Lung (tissue), 12 donors: ENCODE measurements around the gene PAF1. TPM values are rescaled to one million over a fixed set of nuclear protein-coding genes. Genes with fewer than 3 reads are reported as not detected.
A peak's percentile ranks its signal among the peaks of the same experiment; 100 is the strongest.

Experiments
- ATAC-seq: fragments of 200-7000 bp; cut with Tn5 transposase; one replicate; pipeline ENCODE4 v1.9.1; 2020; ENCODE audit warnings: moderate number of reproducible peaks; ENCODE audit not compliant: insufficient read depth, low FRiP score
- DNase-seq, 3 donors: peaks; one replicate each; pipeline ENCODE4 v3.0.0-alpha.2; 2013 to 2017
- H3K27ac ChIP-seq, 2 donors: one replicate each; pipeline ENCODE4 v1.5.1; 2013; ENCODE audit warnings: mild to moderate bottlenecking in 2 of 2, moderate library complexity in 2 of 2, control low read depth in 1 of 2, inconsistent platforms in 1 of 2, low read depth in 1 of 2, low read length in 1 of 2
- H3K27me3 ChIP-seq, 3 donors: one replicate each; pipeline ENCODE4 v1.5.1; 2013; ENCODE audit warnings: low read length in 2 of 3; ENCODE audit not compliant: control insufficient read depth in 3 of 3, insufficient read depth in 3 of 3
- H3K36me3 ChIP-seq, 4 donors: one replicate each; pipeline ENCODE4 v1.5.1; 2013; ENCODE audit warnings: low read length in 4 of 4, mild to moderate bottlenecking in 1 of 4, moderate library complexity in 1 of 4; ENCODE audit not compliant: control insufficient read depth in 4 of 4, insufficient read depth in 4 of 4
- H3K4me1 ChIP-seq, 5 donors: one replicate each; pipeline ENCODE4 v1.5.1; 2013; ENCODE audit warnings: low read length in 5 of 5, mild to moderate bottlenecking in 2 of 5, moderate library complexity in 1 of 5; ENCODE audit not compliant: control insufficient read depth in 5 of 5, insufficient read depth in 5 of 5
- H3K4me3 ChIP-seq: one replicate; pipeline ENCODE4 v1.5.1; 2013; ENCODE audit warnings: mild to moderate bottlenecking, control low read depth, moderate library complexity
- H3K9ac ChIP-seq, 2 donors: one replicate each; pipeline ENCODE4 v1.5.1; 2013; ENCODE audit warnings: low read length in 2 of 2, control low read depth in 1 of 2; ENCODE audit not compliant: insufficient read depth in 1 of 2
- H3K9me3 ChIP-seq, 4 donors: one replicate each; pipeline ENCODE4 v1.5.1; 2013; ENCODE audit warnings: low read length in 3 of 4, mild to moderate bottlenecking in 1 of 4, moderate library complexity in 1 of 4; ENCODE audit not compliant: control insufficient read depth in 4 of 4, insufficient read depth in 3 of 4
- CTCF ChIP-seq: IDR thresholded peaks from 2 replicates; pipeline ENCODE4 v1.5.1; 2012; ENCODE audit warnings: mild to moderate bottlenecking; ENCODE audit errors: control extremely low read depth, extremely low read depth
- WGBS, 2 donors: extraction: QIAGEN DNeasy Blood & Tissue Kit; methylation state at CpG; one replicate each; pipeline ENCODE4 v1.1.7; 2013; 5-methylcytosine and 5-hydroxymethylcytosine counted together
- polyA plus RNA-seq, 2 donors: library from polyadenylated mRNA; stranded (reverse); fragments of 200-250 nt; gene quantifications; one replicate each; pipeline ENCODE4 v1.2.1, GENCODE V29; 2013
- total RNA-seq, 2 donors: library from RNA; depleted of rRNA in 1 of 2; stranded (reverse); fragments of >200 nt in 1 of 2; gene quantifications; one replicate each; pipeline ENCODE4 v1.2.1, GENCODE V29; 2014 to 2021
- donor health status: control.
- donor health status: control.
- donor health status: Bipolar disorder and iron deficiency.
- donor health status: healthy.
- donor health status: DM: yes; HTN: yes; CAD: no.

The PAF1 gene
- total and polyA plus RNA-seq, 4 donors = 24.8 to 41.8 (median 34.0) TPM

GRCh38 chr19:39409208-39410016 lies 18.5 kb upstream of the PAF1 start:
- H3K27me3 ChIP-seq = no peaks in the 10 kb centered on the region
- 1% methylated on average over 36 to 52 of the region's 52 CpGs for WGBS, 2 donors
- peak; percentile 7 for ATAC-seq
- H3K9ac ChIP-seq = peak overlapping the region; percentile 69 to 92
- H3K9me3 ChIP-seq = no peaks in the 10 kb centered on the region
- peak overlapping the region; percentile 97 to 100 for H3K27ac ChIP-seq
- peak overlapping the region; percentile 91 for H3K4me3 ChIP-seq
- no peak for TF ChIP-seq CTCF
- peaks cover 0 to 14% (median 8%) of the 10 kb centered on the region in 4 donors for H3K36me3 ChIP-seq
- DNase-seq = peak; percentile 77 to 89 (median 83)
- peaks cover 0 to 41% (median 9%) of the 10 kb centered on the region in 5 donors for H3K4me1 ChIP-seq

- H3K9ac ChIP-seq = peak overlapping the region in 1 of 2 donors; percentile 60
- peak overlapping the region; percentile 91 for H3K4me3 ChIP-seq
- WGBS, 2 donors = 28 to 58% methylated on average over 20 of the region's 20 CpGs
- peaks cover 0 to 12% (median 6%) of the 10 kb centered on the region in 4 donors for H3K36me3 ChIP-seq
- no peak for ATAC-seq
- TF ChIP-seq CTCF = no peak
- H3K27me3 ChIP-seq = no peaks in the 10 kb centered on the region
- peak overlapping the region; percentile 94 to 100 for H3K27ac ChIP-seq
- no peaks in the 10 kb centered on the region for H3K9me3 ChIP-seq
- H3K4me1 ChIP-seq = peaks cover 0 to 43% (median 8%) of the 10 kb centered on the region in 5 donors
- DNase-seq = peak in 1 of 3 donors; percentile 57
Observed at GRCh38 chr19:39408392-39409207, 17.7 kb upstream of the PAF1 start.

GRCh38 chr19:39407660-39408391 lies 16.9 kb upstream of the PAF1 start:
- Histone ChIP-seq H3K4me1 (peaks cover 0 to 48% (median 12%) of the 10 kb centered on the region in 5 donors), H3K4me3 (peak overlapping the region; percentile 91), H3K27ac (peak overlapping the region; percentile 94 to 100), H3K9ac (peak overlapping the region; percentile 56 to 86), H3K36me3 (peaks cover 0 to 12% (median 6%) of the 10 kb centered on the region in 4 donors), H3K9me3 (no peaks in the 10 kb centered on the region), H3K27me3 (no peaks in the 10 kb centered on the region)
- 9 to 29% methylated on average over 39 to 40 of the region's 40 CpGs for WGBS, 2 donors
- TF ChIP-seq CTCF = no peak
- ATAC-seq (no peak), DNase-seq (peak in 1 of 3 donors; percentile 46)
